Left lobe of liver (tissue), 2 donors: ENCODE measurements around the gene TOM1L2. TPM values are rescaled to one million over a fixed set of nuclear protein-coding genes. Genes with fewer than 3 reads are reported as not detected.

ENCODE experiments used
- ATAC-seq: fragments of 200-7000 bp; cut with Tn5 transposase; one replicate; pipeline ENCODE4 v1.9.1; 2020; ENCODE audit warnings: mild to moderate bottlenecking, moderate library complexity
- DNase-seq: peaks from one replicate; pipeline ENCODE4 v3.0.0-alpha.2; 2020; ENCODE audit warnings: low spot score
- total RNA-seq: library from RNA; stranded (reverse); gene quantifications from one replicate; pipeline ENCODE4 v1.2.1, GENCODE V29; 2021
- donor health status: DM: no; HTN: no; CAD: no; lungs with moderate emphysema.
- donor health status: DM: no; HTN: yes; CAD: no.

TOM1L2 gene
- total RNA-seq, 1 donor from 2014 or later, result 17.6 TPM

DNA sequence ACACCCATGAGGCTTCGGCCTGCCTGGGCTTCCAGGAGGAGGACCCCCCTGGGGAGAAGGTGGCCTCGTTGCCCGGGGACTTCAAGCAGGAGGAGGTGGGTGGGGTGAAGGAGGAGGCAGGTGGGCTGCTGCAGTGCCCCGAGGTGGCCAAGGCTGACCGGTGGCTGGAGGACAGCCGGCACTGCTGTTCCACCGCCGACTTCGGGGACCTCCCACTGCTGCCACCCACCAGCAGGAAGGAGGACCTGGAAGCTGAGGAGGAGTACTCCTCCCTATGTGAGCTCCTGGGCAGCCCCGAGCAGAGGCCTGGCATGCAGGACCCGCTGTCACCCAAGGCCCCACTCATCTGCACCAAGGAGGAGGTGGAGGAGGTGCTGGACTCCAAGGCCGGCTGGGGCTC lies 176.9 kb downstream of the TOM1L2 start:
- ATAC-seq, result no peak
- DNase-seq, result no peak

DNA sequence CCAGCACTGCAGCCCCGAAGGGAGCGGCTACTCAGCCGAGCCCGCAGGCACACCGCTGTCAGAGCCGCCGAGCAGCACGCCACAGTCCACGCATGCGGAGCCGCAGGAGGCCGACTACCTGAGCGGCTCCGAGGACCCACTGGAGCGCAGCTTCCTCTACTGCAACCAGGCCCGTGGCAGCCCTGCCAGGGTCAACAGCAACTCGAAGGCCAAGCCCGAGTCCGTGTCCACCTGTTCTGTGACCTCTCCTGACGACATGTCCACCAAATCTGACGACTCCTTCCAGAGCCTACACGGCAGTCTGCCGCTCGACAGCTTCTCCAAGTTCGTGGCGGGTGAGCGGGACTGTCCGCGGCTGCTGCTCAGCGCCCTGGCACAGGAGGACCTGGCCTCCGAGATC lies 177.8 kb downstream of the TOM1L2 start:
- DNase-seq, result no peak
- no peak for ATAC-seq

Other genes with a start within 250 kb of the TOM1L2 start
- 220 TPM for gene SREBF1, start 135.4 kb downstream of the TOM1L2 start, total RNA-seq
- 1.3 TPM for gene DRC3, start 462 bp upstream of the TOM1L2 start, total RNA-seq
- gene ATPAF2, start 66.8 kb upstream of the TOM1L2 start, total RNA-seq, result 25.9 TPM
- 5.6 TPM for gene GID4, start 67.0 kb upstream of the TOM1L2 start, total RNA-seq
- 13.0 TPM for gene DRG2, start 115.5 kb upstream of the TOM1L2 start, total RNA-seq
- 6.0 TPM for gene MYO15A, start 136.4 kb upstream of the TOM1L2 start, total RNA-seq
- 69.2 TPM for gene ALKBH5, start 211.4 kb upstream of the TOM1L2 start, total RNA-seq